SU-DHL-6 (cell line): ENCODE results near the gene SARDH.

ENCODE experiments used
- EZH2phosphoT487 ChIP-seq: fragments of 200-600 bp; sonication (generic), shearing (Covaris generic); conservative IDR thresholded peaks from 2 replicates; pipeline ENCODE4 v1.6.1; 2018; ENCODE audit warnings: mild to moderate bottlenecking, antibody characterized with exemption, low read length, moderate library complexity, mixed read lengths
- TF ChIP-seq, protein P1 (sequence below): fragments of 200-600 bp; sonication (generic); IDR thresholded peaks from one replicate; pipeline ENCODE4 v1.5.1; 2017; ENCODE audit warnings: antibody characterized with exemption, mild to moderate bottlenecking, low read length, moderate library complexity; ENCODE audit not compliant: insufficient read depth, poor library complexity, severe bottlenecking

DNA sequence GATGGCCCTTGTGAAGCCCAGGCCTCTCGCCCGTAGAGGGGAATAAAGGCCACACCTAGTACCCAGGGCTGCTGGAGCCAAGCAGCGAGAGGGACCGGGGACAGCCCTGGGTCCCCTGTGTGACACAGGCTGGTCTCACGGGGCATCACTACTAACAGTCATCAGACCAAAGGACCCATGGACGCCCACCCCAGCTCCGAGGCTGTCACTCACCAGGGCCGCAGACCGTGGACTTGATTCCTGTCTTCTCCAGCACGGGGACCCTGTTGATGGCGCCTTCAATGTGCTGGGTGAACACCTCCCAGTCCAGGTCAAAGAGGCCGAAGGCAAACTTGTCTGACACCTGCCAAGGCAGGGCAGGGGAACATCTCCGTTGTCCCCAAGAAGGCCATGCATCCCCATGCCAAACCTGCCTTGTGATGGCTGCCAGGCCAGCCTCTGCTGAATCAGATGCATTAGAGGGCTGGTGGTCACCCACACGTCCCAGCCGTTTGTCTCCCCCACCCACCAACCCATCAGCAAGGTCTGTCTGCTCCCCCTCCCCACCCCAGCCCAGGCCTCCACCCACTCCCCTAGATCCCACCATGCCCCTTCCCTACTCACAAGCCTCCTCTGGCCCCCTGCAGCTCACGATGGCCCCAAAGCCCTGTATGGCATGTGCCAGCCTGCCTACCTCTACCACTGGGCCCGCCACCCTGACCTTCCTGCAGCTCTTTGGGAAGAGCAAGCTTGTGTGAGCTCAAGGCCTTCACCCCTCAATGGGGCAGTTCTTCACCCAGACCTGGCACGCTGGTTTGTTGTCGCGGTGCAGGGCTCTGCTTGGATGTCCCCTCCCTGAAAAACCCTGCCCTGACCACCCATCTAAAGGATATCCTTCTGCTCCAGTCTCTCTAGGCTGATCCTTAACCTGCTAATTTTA, 20.8 kb downstream of the SARDH start:
- TF ChIP-seq, protein P1, sequence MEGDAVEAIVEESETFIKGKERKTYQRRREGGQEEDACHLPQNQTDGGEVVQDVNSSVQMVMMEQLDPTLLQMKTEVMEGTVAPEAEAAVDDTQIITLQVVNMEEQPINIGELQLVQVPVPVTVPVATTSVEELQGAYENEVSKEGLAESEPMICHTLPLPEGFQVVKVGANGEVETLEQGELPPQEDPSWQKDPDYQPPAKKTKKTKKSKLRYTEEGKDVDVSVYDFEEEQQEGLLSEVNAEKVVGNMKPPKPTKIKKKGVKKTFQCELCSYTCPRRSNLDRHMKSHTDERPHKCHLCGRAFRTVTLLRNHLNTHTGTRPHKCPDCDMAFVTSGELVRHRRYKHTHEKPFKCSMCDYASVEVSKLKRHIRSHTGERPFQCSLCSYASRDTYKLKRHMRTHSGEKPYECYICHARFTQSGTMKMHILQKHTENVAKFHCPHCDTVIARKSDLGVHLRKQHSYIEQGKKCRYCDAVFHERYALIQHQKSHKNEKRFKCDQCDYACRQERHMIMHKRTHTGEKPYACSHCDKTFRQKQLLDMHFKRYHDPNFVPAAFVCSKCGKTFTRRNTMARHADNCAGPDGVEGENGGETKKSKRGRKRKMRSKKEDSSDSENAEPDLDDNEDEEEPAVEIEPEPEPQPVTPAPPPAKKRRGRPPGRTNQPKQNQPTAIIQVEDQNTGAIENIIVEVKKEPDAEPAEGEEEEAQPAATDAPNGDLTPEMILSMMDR: no peak
- TF ChIP-seq EZH2phosphoT487: no peak
